H1 (cell line): ENCODE results near the gene RERE. TPM values are rescaled to one million over a fixed set of nuclear protein-coding genes. Genes with fewer than 3 reads are reported as not detected.

Experiments
- BACH1 ChIP-seq: IDR thresholded peaks from 2 replicates; pipeline ENCODE4 v1.6.1; 2012; ENCODE audit warnings: low read length, improper control_type of control experiment
- CBX8 ChIP-seq: fragments of 300-800, 300-1000 bp; sonication (generic); IDR thresholded peaks from 2 replicates; pipeline ENCODE4 v1.7.1; 2016; ENCODE audit warnings: low read depth, low read length, borderline replicate concordance
- CHD2 ChIP-seq: IDR thresholded peaks from 2 replicates; pipeline ENCODE4 v1.6.1; 2012; ENCODE audit warnings: low read length, improper control_type of control experiment
- CTCF ChIP-seq, 3 experiments: IDR thresholded peaks; 1 replicate in 2 of 3; 2 replicates in 1 of 3; pipeline versions ENCODE4 v1.5.1 to v1.6.1; 2011; ENCODE audit warnings: low read length in 3 of 3, mild to moderate bottlenecking in 3 of 3, inconsistent platforms in 2 of 3, low read depth in 1 of 3, moderate library complexity in 1 of 3; ENCODE audit not compliant: insufficient read depth in 1 of 3; ENCODE audit errors: control extremely low read depth in 1 of 3
- JUND ChIP-seq: IDR thresholded peaks from 2 replicates; pipeline ENCODE4 v1.6.1; 2011; ENCODE audit warnings: mild to moderate bottlenecking, improper control_type of control experiment, low read length
- KDM4A ChIP-seq: IDR thresholded peaks from one replicate; pipeline ENCODE4 v1.7.1; 2012; ENCODE audit warnings: low read depth, mild to moderate bottlenecking, moderate library complexity, low read length, inconsistent platforms; ENCODE audit not compliant: severe bottlenecking
- PHF8 ChIP-seq: fragments of 200-600 bp; sonication (generic); conservative IDR thresholded peaks from 2 replicates; pipeline ENCODE4 v1.7.1; 2012; ENCODE audit warnings: low read depth, mild to moderate bottlenecking, inconsistent platforms, low read length, moderate library complexity
- POLR2A ChIP-seq, 2 experiments: IDR thresholded peaks; 1 replicate in 1 of 2; 2 replicates in 1 of 2; pipeline ENCODE4 v1.6.1; 2011; ENCODE audit warnings: low read depth in 2 of 2, low read length in 2 of 2, mild to moderate bottlenecking in 2 of 2; ENCODE audit errors: control extremely low read depth in 1 of 2
- RBBP5 ChIP-seq: IDR thresholded peaks from 2 replicates; pipeline ENCODE4 v1.7.1; 2012; ENCODE audit warnings: low read depth, mild to moderate bottlenecking, inconsistent platforms, low read length, moderate library complexity, borderline replicate concordance
- SIN3A ChIP-seq, 2 experiments: IDR thresholded peaks in 1 of 2; conservative IDR thresholded peaks in 1 of 2; 2 replicates each; pipeline ENCODE4 v1.6.1; 2011 to 2012; ENCODE audit warnings: low read length in 2 of 2, improper control_type of control experiment in 1 of 2, low read depth in 1 of 2, mild to moderate bottlenecking in 1 of 2
- TCF12 ChIP-seq: IDR thresholded peaks from 2 replicates; pipeline ENCODE4 v1.6.1; 2011; ENCODE audit warnings: low read depth, mild to moderate bottlenecking, low read length
- polyA plus RNA-seq, 7 experiments: library from polyadenylated mRNA; depleted of rRNA in 3 of 7; stranded (reverse) in 5 of 7; unstranded in 2 of 7; fragments of >200 nt in 5 of 7; fragments of 200-250 nt in 2 of 7; gene quantifications; 1 replicate in 5 of 7; 2 replicates in 1 of 7; 4 replicates in 1 of 7; pipeline versions ENCODE4 v1.2.1 to v1.2.3, GENCODE V29; 2011 to 2013; ENCODE audit warnings: missing spikeins in 2 of 7, mixed read lengths in 2 of 7
- total RNA-seq: library from RNA; stranded (reverse); fragmentation: NEBNext Ultra II Directional; extraction: Animal tissue kit (Norgen Biotek cat#: 25700); gene quantifications from 2 replicates; pipeline ENCODE4 v1.2.1, GENCODE V29; 2021

RERE gene
- total and polyA plus RNA-seq, 2 of the 8 experiments (the other 6 are each of a cell fraction or from before 2014, with no cell fraction given): 15.3 to 142 TPM

GRCh38 chr1:8817412-8818324 is at the start of gene RERE (continued):
- TF ChIP-seq PHF8 (peak; percentile 86), CTCF (IDR thresholded peaks at IDR 0.05; ENCODE audit: control extremely low read depth in 1 of 3, insufficient read depth in 1 of 3, low read depth in 1 of 3, low read length in 3 of 3) (no peak), CBX8 (no peak), BACH1 (peak; percentile 69), CHD2 (peak; percentile 70), TCF12 (no peak), KDM4A (peak; percentile 43), RBBP5 (0 out of 2 replicates have a peak, but pooled peaks have one; percentile 26), POLR2A (IDR thresholded peaks at IDR 0.05; ENCODE audit: control extremely low read depth in 1 of 2, low read depth in 2 of 2, low read length in 2 of 2) (peak; percentile 70 to 91), SIN3A (conservative IDR thresholded peaks at IDR 0.05 in 1 of 2, IDR thresholded peaks at IDR 0.05 in 1 of 2; ENCODE audit: low read depth in 1 of 2, low read length in 2 of 2) (peak in 1 of 2 experiments; percentile 49; a peak in 1 of 4 replicates), JUND (no peak)
